Right kidney (tissue), 1 donor: ENCODE data around the gene ESF1.

Experiments
- DNase-seq: peaks from one replicate; pipeline ENCODE4 v3.0.0-alpha.2; 2016

ESF1 gene

GRCh38 chr20:13678944-13679343 lies 105.8 kb downstream of the ESF1 start:
- DNase-seq: no peak

GRCh38 chr20:13677241-13677640 lies 107.5 kb downstream of the ESF1 start:
- no peak for DNase-seq

- no peak for DNase-seq
These were observed 108.0 kb downstream of the ESF1 start for GRCh38 chr20:13676682-13677081.

- no peak for DNase-seq
These were observed 112.0 kb downstream of the ESF1 start for GRCh38 chr20:13672690-13673089.

- no peak for DNase-seq
These were observed 112.8 kb downstream of the ESF1 start for GRCh38 chr20:13671916-13672378.

GRCh38 chr20:13671512-13671911 lies 113.2 kb downstream of the ESF1 start:
- no peak for DNase-seq

GRCh38 chr20:13670160-13670559 lies 114.6 kb downstream of the ESF1 start:
- DNase-seq: no peak

GRCh38 chr20:13665709-13666395 lies 118.9 kb downstream of the ESF1 start:
- DNase-seq: no peak
